ENCODE data around the gene CBX8. TPM values are rescaled to one million over a fixed set of nuclear protein-coding genes. Genes with fewer than 3 reads are reported as not detected.

The CBX8 gene
- total and polyA plus RNA-seq, 2 of the 13 experiments (the other 11 are each of a cell fraction or from before 2014, with no cell fraction given): 0.34 to 12.6 TPM

- TF ChIP-seq ZBTB34 (CRISPR knock-in tag; IDR thresholded peaks at IDR 0.05) (no peak; the same call in 1 of the 2 replicates), KLF9 (CRISPR knock-in tag; IDR thresholded peaks at IDR 0.05; ENCODE audit: low read depth) (no peak), TBL1XR1 (IDR thresholded peaks at IDR 0.05; ENCODE audit: borderline replicate concordance, low read length, partially characterized antibody) (peak; percentile 18), SOX5 (CRISPR knock-in tag; IDR thresholded peaks at IDR 0.05; ENCODE audit: borderline replicate concordance) (peak; percentile 25; the same call in 1 of the 2 replicates), ATF4 (CRISPR knock-in tag; IDR thresholded peaks at IDR 0.05) (0 out of 4 replicates have a peak, but pooled peaks of 1 of the 2 experiments have one; percentile 44), WIZ (CRISPR knock-in tag; IDR thresholded peaks at IDR 0.05) (peak; percentile 57; the same call in 1 of the 2 replicates), MIER2 (CRISPR knock-in tag; IDR thresholded peaks at IDR 0.05) (no peak), ZFP1 (CRISPR knock-in tag; IDR thresholded peaks at IDR 0.05) (peak; percentile 63; the same call in 1 of the 2 replicates), AGO2 (optimal IDR thresholded peaks at IDR 0.05; ENCODE audit: low read depth, low read length) (peak; percentile 94), GLI4 (CRISPR knock-in tag; IDR thresholded peaks at IDR 0.05; ENCODE audit: borderline replicate concordance) (0 out of 2 replicates have a peak, but pooled peaks have one; percentile 64), ZNF580 (CRISPR knock-in tag; IDR thresholded peaks at IDR 0.05; ENCODE audit: borderline replicate concordance, low read depth) (0 out of 2 replicates have a peak, but pooled peaks have one; percentile 84), NFYC (CRISPR knock-in tag; IDR thresholded peaks at IDR 0.05) (0 out of 2 replicates have a peak, but pooled peaks have one; percentile 6), PRDM10 (CRISPR knock-in tag; IDR thresholded peaks at IDR 0.05; ENCODE audit: low read depth) (no peak), ZSCAN25 (CRISPR knock-in tag; IDR thresholded peaks at IDR 0.05) (peak; percentile 92; the same call in 1 of the 2 replicates), EZH2 (conservative IDR thresholded peaks at IDR 0.05; ENCODE audit: low read depth, low read length) (no peak), MED8 (CRISPR knock-in tag; IDR thresholded peaks at IDR 0.05; ENCODE audit: insufficient replicate concordance) (peak; percentile 65), ZNF777 (CRISPR knock-in tag; IDR thresholded peaks at IDR 0.05) (peak; percentile 41), NR1H2 (CRISPR knock-in tag; IDR thresholded peaks at IDR 0.05; ENCODE audit: borderline replicate concordance, low read depth) (peak; percentile 81; the same call in 1 of the 2 replicates), ZBTB10 (CRISPR knock-in tag; IDR thresholded peaks at IDR 0.05; ENCODE audit: borderline replicate concordance) (peak; percentile 100)
Measured at GRCh38 chr17:79843816-79844800, 47.2 kb upstream of the CBX8 start (continued).

Measured in HepG2 (cell line).